HEK293T (cell line): ENCODE measurements around the gene CTNS.

Experiments used
- BHLHE40 ChIP-seq: fragments of 450-650 bp; IDR thresholded peaks from 2 replicates; pipeline ENCODE4 v1.6.1; 2016; ENCODE audit warnings: mild to moderate bottlenecking, moderate library complexity, borderline replicate concordance
- FOXK2 ChIP-seq: fragments of 450-650 bp; IDR thresholded peaks from 2 replicates; pipeline ENCODE4 v1.6.1; 2016; ENCODE audit warnings: mild to moderate bottlenecking
- FOXM1 ChIP-seq: fragments of 450-650 bp; IDR thresholded peaks from 2 replicates; pipeline ENCODE4 v1.6.1; 2017; ENCODE audit warnings: mild to moderate bottlenecking, borderline replicate concordance
- TARDBP ChIP-seq: fragments of 450-650 bp; IDR thresholded peaks from 2 replicates; pipeline ENCODE4 v1.6.1; 2016
- TF ChIP-seq, protein P1 (sequence below): fragments of 450-650 bp; IDR thresholded peaks from 2 replicates; pipeline ENCODE4 v1.6.1; 2016

DNA sequence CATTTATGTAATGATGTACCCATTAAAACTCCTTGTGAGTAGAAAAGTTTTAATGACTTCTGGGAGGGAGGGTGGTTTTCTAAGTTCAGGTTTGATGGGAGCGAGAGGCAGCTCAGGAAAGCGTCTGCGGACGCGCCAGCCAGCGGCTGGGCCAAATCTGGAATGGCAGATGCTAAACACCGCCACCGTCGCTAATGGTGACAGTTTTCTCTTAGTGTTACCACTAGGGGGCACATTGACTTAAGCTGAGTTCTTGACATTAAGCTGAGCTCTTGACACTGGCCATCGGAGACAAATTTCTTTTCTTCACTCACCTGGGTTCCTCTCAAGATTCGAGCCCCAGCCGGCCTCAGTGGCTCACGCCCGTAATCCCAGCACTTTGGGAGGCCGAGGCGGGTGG, 34.1 kb upstream of the CTNS start:
- no peak for TF ChIP-seq TARDBP
- no peak for TF ChIP-seq FOXK2
- TF ChIP-seq, protein P1, sequence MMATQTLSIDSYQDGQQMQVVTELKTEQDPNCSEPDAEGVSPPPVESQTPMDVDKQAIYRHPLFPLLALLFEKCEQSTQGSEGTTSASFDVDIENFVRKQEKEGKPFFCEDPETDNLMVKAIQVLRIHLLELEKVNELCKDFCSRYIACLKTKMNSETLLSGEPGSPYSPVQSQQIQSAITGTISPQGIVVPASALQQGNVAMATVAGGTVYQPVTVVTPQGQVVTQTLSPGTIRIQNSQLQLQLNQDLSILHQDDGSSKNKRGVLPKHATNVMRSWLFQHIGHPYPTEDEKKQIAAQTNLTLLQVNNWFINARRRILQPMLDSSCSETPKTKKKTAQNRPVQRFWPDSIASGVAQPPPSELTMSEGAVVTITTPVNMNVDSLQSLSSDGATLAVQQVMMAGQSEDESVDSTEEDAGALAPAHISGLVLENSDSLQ, result no peak
- no peak for TF ChIP-seq BHLHE40
- TF ChIP-seq FOXM1, result no peak
